NCI-H1092 (cell line): ENCODE measurements around the gene FERD3L.

Experiments
- DNase-seq: peaks from one replicate; lab custom pipeline; 2025; lab: John Stamatoyannopoulos, UW

The FERD3L gene

GRCh38 chr7:19099924-19100323, 45.3 kb downstream of the FERD3L start:
- no peak for DNase-seq

- DNase-seq, result no peak
Measured at GRCh38 chr7:19099194-19099593, 46.0 kb downstream of the FERD3L start.

GRCh38 chr7:19098510-19098909, 46.7 kb downstream of the FERD3L start:
- no peak for DNase-seq

GRCh38 chr7:19097165-19098055, 47.8 kb downstream of the FERD3L start:
- DNase-seq, result no peak

- no peak for DNase-seq
Measured at GRCh38 chr7:19095353-19095860, 49.8 kb downstream of the FERD3L start.
